Lung (tissue), 12 donors: Measurements from ENCODE around the gene PLA2G5. TPM values are rescaled to one million over a fixed set of nuclear protein-coding genes. Genes with fewer than 3 reads are reported as not detected.
"Not testable (repeated sequence)": the region's sequence is repeated elsewhere in the genome, so short reads cannot be mapped to it uniquely, and the experiment has no call there.

Source experiments
- ATAC-seq: fragments of 200-7000 bp; cut with Tn5 transposase; one replicate; pipeline ENCODE4 v1.9.1; 2020; ENCODE audit warnings: moderate number of reproducible peaks; ENCODE audit not compliant: insufficient read depth, low FRiP score
- DNase-seq, 3 donors: peaks; one replicate each; pipeline ENCODE4 v3.0.0-alpha.2; 2013 to 2017
- H3K27ac ChIP-seq, 2 donors: one replicate each; pipeline ENCODE4 v1.5.1; 2013; ENCODE audit warnings: mild to moderate bottlenecking in 2 of 2, moderate library complexity in 2 of 2, control low read depth in 1 of 2, inconsistent platforms in 1 of 2, low read depth in 1 of 2, low read length in 1 of 2
- H3K27me3 ChIP-seq, 3 donors: one replicate each; pipeline ENCODE4 v1.5.1; 2013; ENCODE audit warnings: low read length in 2 of 3; ENCODE audit not compliant: control insufficient read depth in 3 of 3, insufficient read depth in 3 of 3
- H3K36me3 ChIP-seq, 4 donors: one replicate each; pipeline ENCODE4 v1.5.1; 2013; ENCODE audit warnings: low read length in 4 of 4, mild to moderate bottlenecking in 1 of 4, moderate library complexity in 1 of 4; ENCODE audit not compliant: control insufficient read depth in 4 of 4, insufficient read depth in 4 of 4
- H3K4me1 ChIP-seq, 5 donors: one replicate each; pipeline ENCODE4 v1.5.1; 2013; ENCODE audit warnings: low read length in 5 of 5, mild to moderate bottlenecking in 2 of 5, moderate library complexity in 1 of 5; ENCODE audit not compliant: control insufficient read depth in 5 of 5, insufficient read depth in 5 of 5
- H3K4me3 ChIP-seq: one replicate; pipeline ENCODE4 v1.5.1; 2013; ENCODE audit warnings: mild to moderate bottlenecking, control low read depth, moderate library complexity
- H3K9ac ChIP-seq, 2 donors: one replicate each; pipeline ENCODE4 v1.5.1; 2013; ENCODE audit warnings: low read length in 2 of 2, control low read depth in 1 of 2; ENCODE audit not compliant: insufficient read depth in 1 of 2
- H3K9me3 ChIP-seq, 4 donors: one replicate each; pipeline ENCODE4 v1.5.1; 2013; ENCODE audit warnings: low read length in 3 of 4, mild to moderate bottlenecking in 1 of 4, moderate library complexity in 1 of 4; ENCODE audit not compliant: control insufficient read depth in 4 of 4, insufficient read depth in 3 of 4
- CTCF ChIP-seq: IDR thresholded peaks from 2 replicates; pipeline ENCODE4 v1.5.1; 2012; ENCODE audit warnings: mild to moderate bottlenecking; ENCODE audit errors: control extremely low read depth, extremely low read depth
- WGBS, 2 donors: extraction: QIAGEN DNeasy Blood & Tissue Kit; methylation state at CpG; one replicate each; pipeline ENCODE4 v1.1.7; 2013; 5-methylcytosine and 5-hydroxymethylcytosine counted together
- polyA plus RNA-seq, 2 donors: library from polyadenylated mRNA; stranded (reverse); fragments of 200-250 nt; gene quantifications; one replicate each; pipeline ENCODE4 v1.2.1, GENCODE V29; 2013
- total RNA-seq, 2 donors: library from RNA; depleted of rRNA in 1 of 2; stranded (reverse); fragments of >200 nt in 1 of 2; gene quantifications; one replicate each; pipeline ENCODE4 v1.2.1, GENCODE V29; 2014 to 2021
- donor health status: control.
- donor health status: control.
- donor health status: Bipolar disorder and iron deficiency.
- donor health status: healthy.
- donor health status: DM: yes; HTN: yes; CAD: no.

PLA2G5 gene
- total and polyA plus RNA-seq, 4 donors, result 1.1 to 6.5 (median 2.6) TPM

GRCh38 chr1:20052386-20052785 lies 17.6 kb upstream of the PLA2G5 start:
- DNase-seq, result no peak
- TF ChIP-seq CTCF, result no peak
- ATAC-seq, result no peak
- Histone ChIP-seq H3K4me3 (no peak overlapping the region), H3K9me3 (peaks cover 0 to 7% (median 0%) of the 10 kb centered on the region in 4 donors), H3K4me1 (no peaks in the 10 kb centered on the region), H3K27ac (no peak overlapping the region), H3K27me3 (peaks cover 0 to 2% (median 0%) of the 10 kb centered on the region in 3 donors), H3K9ac (no peak overlapping the region), H3K36me3 (no peaks in the 10 kb centered on the region)
- WGBS, 2 donors, result 83 to 84% methylated on average over 2 of the region's 2 CpGs

- no peak for TF ChIP-seq CTCF
- no peak overlapping the region for H3K9ac ChIP-seq
- DNase-seq, result no peak
- peaks cover 0 to 2% (median 0%) of the 10 kb centered on the region in 3 donors for H3K27me3 ChIP-seq
- no peak for ATAC-seq
- peaks cover 0 to 1% (median 0%) of the 10 kb centered on the region in 5 donors for H3K4me1 ChIP-seq
- H3K36me3 ChIP-seq, result no peaks in the 10 kb centered on the region
- H3K27ac ChIP-seq, result no peak overlapping the region
- 64 to 68% methylated on average over 5 of the region's 5 CpGs for WGBS, 2 donors
- no peak overlapping the region for H3K4me3 ChIP-seq
- no peaks in the 10 kb centered on the region for H3K9me3 ChIP-seq
Measured at GRCh38 chr1:20057886-20058420, 12.0 kb upstream of the PLA2G5 start.

DNA sequence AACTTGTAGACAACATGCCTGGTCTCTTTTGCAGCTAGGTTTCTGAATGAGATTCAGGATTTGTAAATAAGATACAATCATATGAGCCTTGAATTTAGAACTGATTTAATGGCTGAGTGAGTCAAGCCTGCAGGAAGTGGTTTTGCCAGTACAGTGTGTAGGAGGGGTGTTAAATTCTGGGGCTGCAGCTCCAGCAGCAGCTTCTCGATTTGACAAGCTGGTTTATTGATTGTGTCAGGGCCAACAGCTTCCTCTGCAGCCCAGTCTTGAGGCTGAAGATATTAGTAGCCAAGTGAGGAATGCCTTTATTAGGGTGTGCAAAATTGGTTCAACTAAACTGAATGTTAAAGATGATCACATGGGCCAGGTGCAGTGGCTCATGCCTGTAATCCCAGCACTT lies 11.5 kb upstream of the PLA2G5 start:
- H3K9me3 ChIP-seq, result no peaks in the 10 kb centered on the region
- ATAC-seq (no peak), DNase-seq (no peak)
- no peak overlapping the region for H3K27ac ChIP-seq
- H3K27me3 ChIP-seq, result peaks cover 0 to 2% (median 0%) of the 10 kb centered on the region in 3 donors
- no peak overlapping the region for H3K9ac ChIP-seq
- no peaks in the 10 kb centered on the region for H3K36me3 ChIP-seq
- no peak overlapping the region for H3K4me3 ChIP-seq
- peaks cover 0 to 1% (median 0%) of the 10 kb centered on the region in 5 donors for H3K4me1 ChIP-seq
- TF ChIP-seq CTCF, result no peak
- 4 to 5% methylated on average over 1 of the region's 1 CpG for WGBS, 2 donors

- Histone ChIP-seq H3K27ac (no peak overlapping the region), H3K4me3 (no peak overlapping the region), H3K27me3 (peaks cover 0 to 4% (median 0%) of the 10 kb centered on the region in 3 donors), H3K9me3 (no peaks in the 10 kb centered on the region), H3K36me3 (no peaks in the 10 kb centered on the region), H3K9ac (no peak overlapping the region), H3K4me1 (peaks cover 0 to 1% (median 0%) of the 10 kb centered on the region in 5 donors)
- no peak for TF ChIP-seq CTCF
- ATAC-seq (no peak), DNase-seq (no peak)
- WGBS, 2 donors, result 78 to 88% methylated on average over 2 of the region's 2 CpGs
Measured at GRCh38 chr1:20059847-20060246, 10.1 kb upstream of the PLA2G5 start.

GRCh38 chr1:20060791-20061190 lies 9.2 kb upstream of the PLA2G5 start:
- H3K27me3 ChIP-seq, H3K36me3 ChIP-seq, H3K9me3 ChIP-seq, H3K4me3 ChIP-seq, H3K4me1 ChIP-seq, ATAC-seq, H3K9ac ChIP-seq, DNase-seq, H3K27ac ChIP-seq: not testable (repeated sequence)
- 94 to 97% methylated on average over 7 of the region's 7 CpGs for WGBS, 2 donors
